Measurements from ENCODE around the gene PLPP4. TPM values are rescaled to one million over a fixed set of nuclear protein-coding genes. Genes with fewer than 3 reads are reported as not detected.

Gene PLPP4
- total and polyA plus RNA-seq, 2 donors (not counting 1 experiment from before 2014, with no cell fraction given): 0.22 to 1.2 TPM

- H3K36me3 ChIP-seq (ENCODE audit: control insufficient read depth, insufficient read depth, low read length): no peaks in the 10 kb centered on the region
- DNase-seq (ENCODE audit: low read depth in 2 of 2): no peak
- no peak overlapping the region for H3K27ac ChIP-seq (ENCODE audit: insufficient read depth, low read length)
- TF ChIP-seq EZH2 (IDR thresholded peaks at IDR 0.05; ENCODE audit: low read length, missing control alignments) (no peak), CTCF (conservative IDR thresholded peaks at IDR 0.05 in 1 of 2, IDR thresholded peaks at IDR 0.05 in 1 of 2; ENCODE audit: low read depth in 1 of 2, low read length in 2 of 2) (no peak)
- no peaks in the 10 kb centered on the region for H3K79me2 ChIP-seq (ENCODE audit: control insufficient read depth, insufficient read depth, low read length)
- H3K4me1 ChIP-seq (ENCODE audit: control insufficient read depth, extremely low read depth, insufficient read depth, low read length): no peaks in the 10 kb centered on the region
- no peaks in the 10 kb centered on the region for H3K27me3 ChIP-seq (ENCODE audit: control insufficient read depth, insufficient read depth, low read length)
- H3K4me3 ChIP-seq (replicated peaks in 1 of 4; ENCODE audit: control extremely low read depth in 1 of 4, insufficient read depth in 1 of 4, low read depth in 3 of 4, low read length in 4 of 4): no peak overlapping the region
- no peaks in the 10 kb centered on the region for H3K9me3 ChIP-seq (ENCODE audit: control insufficient read depth, insufficient read depth, low read depth, low read length)
- no peaks in the 10 kb centered on the region for H4K20me1 ChIP-seq (ENCODE audit: control insufficient read depth, extremely low read depth, insufficient read depth, low read length)
- no peak overlapping the region for H3K9ac ChIP-seq (ENCODE audit: insufficient read depth, low read length)
- H3K4me2 ChIP-seq (ENCODE audit: extremely low read depth, insufficient read depth, low read length): no peak overlapping the region
- no peak overlapping the region for H2AFZ ChIP-seq (ENCODE audit: low read length)
Measured at GRCh38 chr10:120555436-120555835, 98.4 kb downstream of the PLPP4 start.

GRCh38 chr10:120555842-120556532 lies 99.0 kb downstream of the PLPP4 start:
- no peak overlapping the region for H2AFZ ChIP-seq (ENCODE audit: low read length)
- TF ChIP-seq CTCF (conservative IDR thresholded peaks at IDR 0.05 in 1 of 2, IDR thresholded peaks at IDR 0.05 in 1 of 2; ENCODE audit: low read depth in 1 of 2, low read length in 2 of 2) (no peak), EZH2 (IDR thresholded peaks at IDR 0.05; ENCODE audit: low read length, missing control alignments) (no peak)
- no peaks in the 10 kb centered on the region for H3K27me3 ChIP-seq (ENCODE audit: control insufficient read depth, insufficient read depth, low read length)
- no peak overlapping the region for H3K4me3 ChIP-seq (replicated peaks in 1 of 4; ENCODE audit: control extremely low read depth in 1 of 4, insufficient read depth in 1 of 4, low read depth in 3 of 4, low read length in 4 of 4)
- no peak for DNase-seq (ENCODE audit: low read depth in 2 of 2)
- no peak overlapping the region for H3K4me2 ChIP-seq (ENCODE audit: extremely low read depth, insufficient read depth, low read length)
- H4K20me1 ChIP-seq (ENCODE audit: control insufficient read depth, extremely low read depth, insufficient read depth, low read length): no peaks in the 10 kb centered on the region
- H3K9me3 ChIP-seq (ENCODE audit: control insufficient read depth, insufficient read depth, low read depth, low read length): no peaks in the 10 kb centered on the region
- H3K4me1 ChIP-seq (ENCODE audit: control insufficient read depth, extremely low read depth, insufficient read depth, low read length): no peaks in the 10 kb centered on the region
- no peak overlapping the region for H3K9ac ChIP-seq (ENCODE audit: insufficient read depth, low read length)
- H3K36me3 ChIP-seq (ENCODE audit: control insufficient read depth, insufficient read depth, low read length): no peaks in the 10 kb centered on the region
- H3K27ac ChIP-seq (ENCODE audit: insufficient read depth, low read length): no peak overlapping the region
- H3K79me2 ChIP-seq (ENCODE audit: control insufficient read depth, insufficient read depth, low read length): no peaks in the 10 kb centered on the region

GRCh38 chr10:120557311-120557710 lies 100.3 kb downstream of the PLPP4 start:
- no peak overlapping the region for H3K4me3 ChIP-seq (replicated peaks in 1 of 4; ENCODE audit: control extremely low read depth in 1 of 4, insufficient read depth in 1 of 4, low read depth in 3 of 4, low read length in 4 of 4)
- TF ChIP-seq EZH2 (IDR thresholded peaks at IDR 0.05; ENCODE audit: low read length, missing control alignments) (no peak), CTCF (conservative IDR thresholded peaks at IDR 0.05 in 1 of 2, IDR thresholded peaks at IDR 0.05 in 1 of 2; ENCODE audit: low read depth in 1 of 2, low read length in 2 of 2) (no peak)
- H3K27me3 ChIP-seq (ENCODE audit: control insufficient read depth, insufficient read depth, low read length): no peaks in the 10 kb centered on the region
- no peak overlapping the region for H3K27ac ChIP-seq (ENCODE audit: insufficient read depth, low read length)
- H3K79me2 ChIP-seq (ENCODE audit: control insufficient read depth, insufficient read depth, low read length): no peaks in the 10 kb centered on the region
- no peak overlapping the region for H3K9ac ChIP-seq (ENCODE audit: insufficient read depth, low read length)
- H3K4me1 ChIP-seq (ENCODE audit: control insufficient read depth, extremely low read depth, insufficient read depth, low read length): no peaks in the 10 kb centered on the region
- H4K20me1 ChIP-seq (ENCODE audit: control insufficient read depth, extremely low read depth, insufficient read depth, low read length): no peaks in the 10 kb centered on the region
- no peak overlapping the region for H3K4me2 ChIP-seq (ENCODE audit: extremely low read depth, insufficient read depth, low read length)
- DNase-seq (ENCODE audit: low read depth in 2 of 2): no peak
- no peaks in the 10 kb centered on the region for H3K36me3 ChIP-seq (ENCODE audit: control insufficient read depth, insufficient read depth, low read length)
- H3K9me3 ChIP-seq (ENCODE audit: control insufficient read depth, insufficient read depth, low read depth, low read length): no peaks in the 10 kb centered on the region
- no peak overlapping the region for H2AFZ ChIP-seq (ENCODE audit: low read length)

All from fibroblast of lung (primary cell).